Ishikawa (cell line): Measurements from ENCODE around the gene SDK2.

ENCODE experiments used
- CEBPB ChIP-seq: IDR thresholded peaks from 2 replicates; pipeline ENCODE4 v1.6.1; 2012
- CREB1 ChIP-seq: IDR thresholded peaks from 2 replicates; pipeline ENCODE4 v1.6.1; 2012; ENCODE audit warnings: low read depth
- EGR1 ChIP-seq: IDR thresholded peaks from 2 replicates; pipeline ENCODE4 v1.6.1; 2012
- EP300 ChIP-seq: IDR thresholded peaks from 2 replicates; pipeline ENCODE4 v1.6.1; 2012; ENCODE audit warnings: borderline replicate concordance
- FOXM1 ChIP-seq: IDR thresholded peaks from 2 replicates; pipeline ENCODE4 v1.6.1; 2012; ENCODE audit warnings: low read depth, borderline replicate concordance
- MAX ChIP-seq: IDR thresholded peaks from 2 replicates; pipeline ENCODE4 v1.6.1; 2012
- NFIC ChIP-seq: IDR thresholded peaks from 2 replicates; pipeline ENCODE4 v1.6.1; 2012
- RAD21 ChIP-seq: IDR thresholded peaks from 2 replicates; pipeline ENCODE4 v1.6.1; 2012; ENCODE audit warnings: low read depth
- REST ChIP-seq: IDR thresholded peaks from 2 replicates; pipeline ENCODE4 v1.6.1; 2012; ENCODE audit warnings: low read depth, mild to moderate bottlenecking
- TAF1 ChIP-seq: IDR thresholded peaks from 2 replicates; pipeline ENCODE4 v1.6.1; 2012; ENCODE audit warnings: low read depth, mild to moderate bottlenecking
- TCF12 ChIP-seq: IDR thresholded peaks from 2 replicates; pipeline ENCODE4 v1.6.1; 2012; ENCODE audit warnings: low read depth
- TEAD4 ChIP-seq: IDR thresholded peaks from 2 replicates; pipeline ENCODE4 v1.6.1; 2012
- USF1 ChIP-seq: IDR thresholded peaks from 2 replicates; pipeline ENCODE4 v1.6.1; 2012
- YY1 ChIP-seq: IDR thresholded peaks from 2 replicates; pipeline ENCODE4 v1.6.1; 2012; ENCODE audit warnings: low read depth
- ZBTB7A ChIP-seq: IDR thresholded peaks from 2 replicates; pipeline ENCODE4 v1.6.1; 2012; ENCODE audit warnings: low read depth

SDK2 gene

GRCh38 chr17:73445466-73445865 is 198.8 kb downstream of the SDK2 start:
- no peak for TF ChIP-seq EGR1

GRCh38 chr17:73444021-73444420 is 200.2 kb downstream of the SDK2 start:
- no peak for TF ChIP-seq NFIC
- TF ChIP-seq YY1: no peak
- TF ChIP-seq MAX: no peak
- TF ChIP-seq TAF1: no peak
- no peak for TF ChIP-seq EP300
- TF ChIP-seq ZBTB7A: no peak
- TF ChIP-seq TCF12: no peak
- no peak for TF ChIP-seq USF1
- no peak for TF ChIP-seq EGR1
- no peak for TF ChIP-seq FOXM1
- no peak for TF ChIP-seq TEAD4
- TF ChIP-seq CEBPB: no peak
- TF ChIP-seq CREB1: no peak
- no peak for TF ChIP-seq RAD21
- TF ChIP-seq REST: no peak

GRCh38 chr17:73439597-73439996 is 204.6 kb downstream of the SDK2 start:
- TF ChIP-seq ZBTB7A: no peak
- no peak for TF ChIP-seq NFIC
- no peak for TF ChIP-seq MAX
- no peak for TF ChIP-seq CEBPB
- no peak for TF ChIP-seq TEAD4
- no peak for TF ChIP-seq RAD21
- no peak for TF ChIP-seq CREB1
- TF ChIP-seq USF1: no peak
- TF ChIP-seq EP300: no peak
- no peak for TF ChIP-seq EGR1

- TF ChIP-seq ZBTB7A (no peak), NFIC (no peak), MAX (no peak), TEAD4 (no peak), TCF12 (no peak), EP300 (no peak), CEBPB (no peak), FOXM1 (no peak), TAF1 (no peak)
These were observed 206.4 kb downstream of the SDK2 start for GRCh38 chr17:73437826-73438225.

- no peak for TF ChIP-seq FOXM1
- TF ChIP-seq NFIC: no peak
- no peak for TF ChIP-seq MAX
- no peak for TF ChIP-seq TCF12
- no peak for TF ChIP-seq REST
- TF ChIP-seq CREB1: no peak
- TF ChIP-seq USF1: no peak
- no peak for TF ChIP-seq CEBPB
- TF ChIP-seq TEAD4: no peak
- TF ChIP-seq TAF1: no peak
These were observed 207.3 kb downstream of the SDK2 start for GRCh38 chr17:73436954-73437353.

- TF ChIP-seq TEAD4: no peak
These were observed 208.8 kb downstream of the SDK2 start for GRCh38 chr17:73435412-73435811.
